ENCODE results near the gene RAB26. TPM values are rescaled to one million over a fixed set of nuclear protein-coding genes. Genes with fewer than 3 reads are reported as not detected.

RAB26 gene
- total RNA-seq: 0.56 and 0.58 TPM in 2 replicates

GRCh38 chr16:2147981-2148671 lies at the start of gene RAB26:
Gene RAB26 (plus strand): TSS chr16:2148625. CDS start chr16:2148784, 159 bp downstream.

GRCh38 chr16:2135770-2136490 lies 12.5 kb upstream of the RAB26 start, which contains the start of gene PKD1:
Gene PKD1 (minus strand): TSS chr16:2135898. CDS start chr16:2135689, 209 bp downstream.

GRCh38 chr16:2155091-2155950 lies 6.9 kb downstream of the RAB26 start, which contains the start of gene TRAF7:
Gene TRAF7 (plus strand): TSS chr16:2155782. CDS start chr16:2163921, 8,139 bp downstream.

GRCh38 chr16:2196162-2196980 lies 47.9 kb downstream of the RAB26 start, which contains the start of gene CASKIN1:
Gene CASKIN1 (minus strand): TSS chr16:2196605. CDS start chr16:2196432, 173 bp downstream.

Other genes starting within 250 kb of the RAB26 start
- gene HS3ST6, start 230.2 kb upstream of the RAB26 start, total RNA-seq: not detected in 2 replicates
- gene MSRB1, start 205.4 kb upstream of the RAB26 start, total RNA-seq: 3.1 and 11.5 TPM in 2 replicates
- gene RPL3L, start 193.9 kb upstream of the RAB26 start, total RNA-seq: under 0.01 TPM in 1 of 2 replicates, not detected in the other
- 84.0 and 160 TPM in 2 replicates for gene NDUFB10, start 189.1 kb upstream of the RAB26 start, total RNA-seq
- gene RPS2, start 183.8 kb upstream of the RAB26 start, total RNA-seq: 1,090 and 2,696 TPM in 2 replicates
- gene RNF151, start 181.8 kb upstream of the RAB26 start, total RNA-seq: not detected in 2 replicates
- gene TBL3, start 176.6 kb upstream of the RAB26 start, total RNA-seq: 27.1 and 56.0 TPM in 2 replicates
- under 0.01 TPM in 1 of 2 replicates, not detected in the other for gene NOXO1, start 167.2 kb upstream of the RAB26 start, total RNA-seq
- 9.0 and 10.2 TPM in 2 replicates for gene GFER, start 164.4 kb upstream of the RAB26 start, total RNA-seq
- 2.3 and 2.8 TPM in 2 replicates for gene SYNGR3, start 158.7 kb upstream of the RAB26 start, total RNA-seq
- gene ZNF598, start 138.8 kb upstream of the RAB26 start, total RNA-seq: 8.5 and 21.1 TPM in 2 replicates
- gene NPW, start 128.8 kb upstream of the RAB26 start, total RNA-seq: 0.28 and 0.58 TPM in 2 replicates
- gene NHERF2, start 121.7 kb upstream of the RAB26 start, total RNA-seq: 20.6 and 41.8 TPM in 2 replicates
- gene NTHL1, start 100.8 kb upstream of the RAB26 start, total RNA-seq: 20.6 and 28.9 TPM in 2 replicates
- gene TSC2, start 100.6 kb upstream of the RAB26 start, total RNA-seq: 35.9 and 45.7 TPM in 2 replicates
- 96.4 and 129 TPM in 2 replicates for gene PKD1, start 12.7 kb upstream of the RAB26 start, total RNA-seq
- 33.8 and 44.3 TPM in 2 replicates for gene TRAF7, start 7.2 kb downstream of the RAB26 start, total RNA-seq
- 0.19 and 0.56 TPM in 2 replicates for gene CASKIN1, start 48.0 kb downstream of the RAB26 start, total RNA-seq
- 20.3 and 34.1 TPM in 2 replicates for gene MLST8, start 56.8 kb downstream of the RAB26 start, total RNA-seq
- gene BRICD5, start 62.2 kb downstream of the RAB26 start, total RNA-seq: 0.77 and 1.7 TPM in 2 replicates
- 10.1 and 22.8 TPM in 2 replicates for gene PGP, start 66.2 kb downstream of the RAB26 start, total RNA-seq
- 28.6 and 35.0 TPM in 2 replicates for gene E4F1, start 75.0 kb downstream of the RAB26 start, total RNA-seq
- gene DNASE1L2, start 87.8 kb downstream of the RAB26 start, total RNA-seq: 0.56 and 0.58 TPM in 2 replicates
- 21.4 and 30.5 TPM in 2 replicates for gene ECI1, start 103.0 kb downstream of the RAB26 start, total RNA-seq
- 39.2 and 117 TPM in 2 replicates for gene RNPS1, start 119.5 kb downstream of the RAB26 start, total RNA-seq
- 2.1 and 2.8 TPM in 2 replicates for gene ABCA3, start 192.1 kb downstream of the RAB26 start, total RNA-seq

Measured in regular cardiac myocyte (primary cell).